CD8-positive, alpha-beta memory T cell (primary cell): ENCODE data around the gene ITIH5. TPM values are rescaled to one million over a fixed set of nuclear protein-coding genes. Genes with fewer than 3 reads are reported as not detected.

Source experiments
- CTCF ChIA-PET: fragments of 350-600 bp; sonication (Branson Sonifier 250); formaldehyde crosslinking; loops from one replicate; lab custom pipeline; 2021; ENCODE audit warnings: antibody characterized with exemption; lab: Charles Lee
- POLR2A ChIA-PET: fragments of 350-600 bp; sonication (Branson Sonifier 250); formaldehyde crosslinking; loops from one replicate; lab custom pipeline; 2021; ENCODE audit warnings: antibody characterized with exemption; lab: Charles Lee
- DNase-seq, 5 donors: peaks; one replicate each; pipeline versions ENCODE4 v3.0.0 to v3.0.0-alpha.2; 2020 to 2022; ENCODE audit warnings: mixed read lengths in 1 of 5
- H3K27ac ChIP-seq: one replicate; pipeline ENCODE4 v1.7.0; 2013; ENCODE audit warnings: low read depth, mild to moderate bottlenecking, low read length, moderate library complexity
- H3K27me3 ChIP-seq: 2 replicates; pipeline ENCODE4 v1.7.0; 2013; ENCODE audit warnings: low read length, mild to moderate bottlenecking; ENCODE audit not compliant: insufficient read depth, poor library complexity, severe bottlenecking
- H3K36me3 ChIP-seq: 2 replicates; pipeline ENCODE4 v1.7.0; 2013; ENCODE audit warnings: mild to moderate bottlenecking, low read length, moderate library complexity; ENCODE audit not compliant: insufficient read depth
- H3K4me1 ChIP-seq: 2 replicates; pipeline ENCODE4 v1.7.0; 2013; ENCODE audit warnings: mild to moderate bottlenecking, low read length, moderate library complexity; ENCODE audit not compliant: insufficient read depth
- H3K4me3 ChIP-seq: 2 replicates; pipeline ENCODE4 v1.7.0; 2013; ENCODE audit warnings: mild to moderate bottlenecking, low read length
- H3K9me3 ChIP-seq: 2 replicates; pipeline ENCODE4 v1.7.0; 2013; ENCODE audit warnings: mild to moderate bottlenecking, low read length
- H3K27ac Mint-ChIP-seq, 8 donors: one replicate each; pipeline ENCODE4 v1.8.0; 2020 to 2021; ENCODE audit warnings: mixed read lengths in 8 of 8, mild to moderate bottlenecking in 6 of 8, inconsistent platforms in 3 of 8, moderate library complexity in 3 of 8
- H3K27me3 Mint-ChIP-seq, 2 donors: one replicate each; pipeline ENCODE4 v1.8.0; 2020 to 2021; ENCODE audit warnings: mixed read lengths in 2 of 2, mild to moderate bottlenecking in 1 of 2, moderate library complexity in 1 of 2
- H3K36me3 Mint-ChIP-seq, 3 donors: one replicate each; pipeline ENCODE4 v1.8.0; 2020 to 2021; ENCODE audit warnings: mixed read lengths in 3 of 3, inconsistent platforms in 1 of 3, mild to moderate bottlenecking in 1 of 3
- H3K4me1 Mint-ChIP-seq, 3 donors: one replicate each; pipeline ENCODE4 v1.8.0; 2020 to 2021; ENCODE audit warnings: mixed read lengths in 3 of 3, inconsistent platforms in 1 of 3, mild to moderate bottlenecking in 1 of 3
- H3K4me3 Mint-ChIP-seq, 7 donors: one replicate each; pipeline ENCODE4 v1.8.0; 2020 to 2021; ENCODE audit warnings: mixed read lengths in 7 of 7, mild to moderate bottlenecking in 6 of 7, moderate library complexity in 4 of 7, inconsistent platforms in 2 of 7
- H3K9me3 Mint-ChIP-seq, 5 donors: one replicate each; pipeline ENCODE4 v1.8.0; 2020 to 2022; ENCODE audit warnings: mixed read lengths in 5 of 5, mild to moderate bottlenecking in 3 of 5, moderate library complexity in 2 of 5, inconsistent platforms in 1 of 5
- polyA plus RNA-seq: library from polyadenylated mRNA; unstranded; fragments of 300-500 nt; fragmentation: Illumina TruSeq; gene quantifications from one replicate; pipeline ENCODE4 v1.2.3, GENCODE V29; 2021
- total RNA-seq, 2 experiments: library from RNA; stranded (reverse); gene quantifications; one replicate each; pipeline ENCODE4 v1.2.3, GENCODE V29; 2021

ITIH5 gene
- total and polyA plus RNA-seq, 3 experiments from 2014 or later: not detected

- CTCF ChIA-PET: no interaction called here
- no peak overlapping the region for H3K27ac ChIP-seq
Measured at GRCh38 chr10:7571981-7572380, 94.8 kb downstream of the ITIH5 start.

GRCh38 chr10:7567911-7568620 lies 98.7 kb downstream of the ITIH5 start:
- H3K27me3 Mint-ChIP-seq: peaks cover 2 to 10% of the 10 kb centered on the region in 2 donors
- no peaks in the 10 kb centered on the region for H3K4me1 Mint-ChIP-seq
- H3K4me3 Mint-ChIP-seq: no peak overlapping the region
- H3K27me3 ChIP-seq: no peaks in the 10 kb centered on the region
- no peak for DNase-seq
- H3K27ac Mint-ChIP-seq: peak overlapping the region in 1 of 8 donors; percentile 32
- no peak overlapping the region for H3K4me3 ChIP-seq
- ChIA-PET CTCF (no interaction called here), POLR2A (no interaction called here)
- no peaks in the 10 kb centered on the region for H3K9me3 Mint-ChIP-seq
- H3K4me1 ChIP-seq: no peaks in the 10 kb centered on the region
- no peaks in the 10 kb centered on the region for H3K36me3 Mint-ChIP-seq
- H3K9me3 ChIP-seq: no peaks in the 10 kb centered on the region
- H3K36me3 ChIP-seq: no peaks in the 10 kb centered on the region
- H3K27ac ChIP-seq: no peak overlapping the region

More at GRCh38 chr10:7571981-7572380, 94.8 kb downstream of the ITIH5 start:
- Mint-ChIP-seq H3K4me1 (no peaks in the 10 kb centered on the region), H3K9me3 (no peaks in the 10 kb centered on the region), H3K27ac (no peak overlapping the region), H3K36me3 (peaks cover 0 to 2% (median 0%) of the 10 kb centered on the region in 3 donors), H3K27me3 (peaks cover 6 to 18% of the 10 kb centered on the region in 2 donors), H3K4me3 (no peak overlapping the region)
- no peaks in the 10 kb centered on the region for H3K4me1 ChIP-seq
- POLR2A ChIA-PET: no interaction called here
- no peak overlapping the region for H3K4me3 ChIP-seq
- H3K36me3 ChIP-seq: no peaks in the 10 kb centered on the region
- H3K9me3 ChIP-seq: no peaks in the 10 kb centered on the region
- H3K27me3 ChIP-seq: no peaks in the 10 kb centered on the region
- no peak for DNase-seq

GRCh38 chr10:7566891-7567290 lies 99.9 kb downstream of the ITIH5 start:
- DNase-seq: no peak
- H3K4me1 Mint-ChIP-seq: no peaks in the 10 kb centered on the region
- no peaks in the 10 kb centered on the region for H3K36me3 Mint-ChIP-seq
- no peak overlapping the region for H3K4me3 Mint-ChIP-seq
- H3K9me3 Mint-ChIP-seq: no peaks in the 10 kb centered on the region
- ChIA-PET CTCF (no interaction called here), POLR2A (no interaction called here)
- Histone ChIP-seq H3K36me3 (no peaks in the 10 kb centered on the region), H3K9me3 (no peaks in the 10 kb centered on the region), H3K27me3 (no peaks in the 10 kb centered on the region), H3K4me1 (no peaks in the 10 kb centered on the region), H3K27ac (no peak overlapping the region), H3K4me3 (no peak overlapping the region)
- peaks cover 0 to 6% of the 10 kb centered on the region in 2 donors for H3K27me3 Mint-ChIP-seq
- H3K27ac Mint-ChIP-seq: no peak overlapping the region

GRCh38 chr10:7565871-7566270 lies 100.9 kb downstream of the ITIH5 start:
- Histone ChIP-seq H3K27ac (no peak overlapping the region), H3K36me3 (no peaks in the 10 kb centered on the region), H3K27me3 (no peaks in the 10 kb centered on the region), H3K4me1 (no peaks in the 10 kb centered on the region), H3K9me3 (no peaks in the 10 kb centered on the region), H3K4me3 (no peak overlapping the region)
- H3K4me1 Mint-ChIP-seq: no peaks in the 10 kb centered on the region
- ChIA-PET POLR2A (no interaction called here), CTCF (no interaction called here)
- no peak overlapping the region for H3K4me3 Mint-ChIP-seq
- no peak for DNase-seq
- peak overlapping the region in 1 of 8 donors; percentile 7 for H3K27ac Mint-ChIP-seq
- peaks cover 2 to 3% of the 10 kb centered on the region in 2 donors for H3K27me3 Mint-ChIP-seq
- no peaks in the 10 kb centered on the region for H3K9me3 Mint-ChIP-seq
- no peaks in the 10 kb centered on the region for H3K36me3 Mint-ChIP-seq

GRCh38 chr10:7563770-7564169 lies 103.0 kb downstream of the ITIH5 start:
- POLR2A ChIA-PET: no interaction called here
- Mint-ChIP-seq H3K4me1 (no peaks in the 10 kb centered on the region), H3K27me3 (peaks cover 2 to 7% of the 10 kb centered on the region in 2 donors), H3K36me3 (no peaks in the 10 kb centered on the region), H3K4me3 (no peak overlapping the region), H3K27ac (no peak overlapping the region), H3K9me3 (no peaks in the 10 kb centered on the region)
- Histone ChIP-seq H3K4me3 (no peak overlapping the region), H3K27me3 (no peaks in the 10 kb centered on the region), H3K27ac (no peak overlapping the region), H3K4me1 (no peaks in the 10 kb centered on the region), H3K36me3 (no peaks in the 10 kb centered on the region), H3K9me3 (no peaks in the 10 kb centered on the region)
- CTCF ChIA-PET: no interaction called here
- DNase-seq: no peak

GRCh38 chr10:7563368-7563767 lies 103.4 kb downstream of the ITIH5 start:
- H3K27ac ChIP-seq: no peak overlapping the region
- no peaks in the 10 kb centered on the region for H3K27me3 ChIP-seq
- no peak for DNase-seq
- ChIA-PET CTCF (no interaction called here), POLR2A (interaction anchor here (0.6 kb wide), 1 partner anchor 32 kb away, joined by 5 read pairs; no protein-coding TSS in a partner anchor)
- no peaks in the 10 kb centered on the region for H3K36me3 Mint-ChIP-seq
- no peaks in the 10 kb centered on the region for H3K9me3 ChIP-seq
- H3K27me3 Mint-ChIP-seq: peaks cover 2 to 10% of the 10 kb centered on the region in 2 donors
- H3K4me3 Mint-ChIP-seq: no peak overlapping the region
- H3K4me1 ChIP-seq: no peaks in the 10 kb centered on the region
- no peak overlapping the region for H3K27ac Mint-ChIP-seq
- no peaks in the 10 kb centered on the region for H3K36me3 ChIP-seq
- H3K4me3 ChIP-seq: no peak overlapping the region
- no peaks in the 10 kb centered on the region for H3K9me3 Mint-ChIP-seq
- no peaks in the 10 kb centered on the region for H3K4me1 Mint-ChIP-seq

- ChIA-PET POLR2A (no interaction called here), CTCF (interaction anchor here (0.6 kb wide), 1 partner anchor 36 kb away, joined by 3 read pairs; no protein-coding TSS in a partner anchor)
- Histone ChIP-seq H3K27me3 (no peaks in the 10 kb centered on the region), H3K9me3 (no peaks in the 10 kb centered on the region), H3K4me1 (no peaks in the 10 kb centered on the region), H3K36me3 (no peaks in the 10 kb centered on the region), H3K27ac (no peak overlapping the region), H3K4me3 (no peak overlapping the region)
- no peak overlapping the region for H3K27ac Mint-ChIP-seq
- H3K36me3 Mint-ChIP-seq: no peaks in the 10 kb centered on the region
- H3K4me3 Mint-ChIP-seq: no peak overlapping the region
- no peaks in the 10 kb centered on the region for H3K4me1 Mint-ChIP-seq
- no peaks in the 10 kb centered on the region for H3K9me3 Mint-ChIP-seq
- DNase-seq: no peak
- peaks cover 4 to 16% of the 10 kb centered on the region in 2 donors for H3K27me3 Mint-ChIP-seq
Measured at GRCh38 chr10:7561985-7562384, 104.8 kb downstream of the ITIH5 start.

- POLR2A ChIA-PET: no interaction called here
- Histone ChIP-seq H3K27ac (no peak overlapping the region), H3K36me3 (no peaks in the 10 kb centered on the region), H3K9me3 (no peaks in the 10 kb centered on the region), H3K4me3 (no peak overlapping the region), H3K4me1 (no peaks in the 10 kb centered on the region), H3K27me3 (no peaks in the 10 kb centered on the region)
- Mint-ChIP-seq H3K9me3 (no peaks in the 10 kb centered on the region), H3K27me3 (peaks cover 4 to 19% of the 10 kb centered on the region in 2 donors), H3K4me1 (no peaks in the 10 kb centered on the region), H3K4me3 (peak overlapping the region in 1 of 7 donors; percentile 54), H3K27ac (no peak overlapping the region), H3K36me3 (no peaks in the 10 kb centered on the region)
- DNase-seq: no peak
- CTCF ChIA-PET: no interaction called here
Measured at GRCh38 chr10:7561216-7561893, 105.4 kb downstream of the ITIH5 start.
